HEK293T (cell line): Measurements from ENCODE around the gene ACOXL.

Source experiments
- BHLHE40 ChIP-seq: fragments of 450-650 bp; IDR thresholded peaks from 2 replicates; pipeline ENCODE4 v1.6.1; 2016; ENCODE audit warnings: mild to moderate bottlenecking, moderate library complexity, borderline replicate concordance
- FOXA1 ChIP-seq: fragments of 450-650 bp; IDR thresholded peaks from 2 replicates; pipeline ENCODE4 v1.6.1; 2016; ENCODE audit warnings: mild to moderate bottlenecking
- PKNOX1 ChIP-seq: fragments of 450-650 bp; IDR thresholded peaks from 2 replicates; pipeline ENCODE4 v1.6.1; 2016
- SP1 ChIP-seq: fragments of 450-650 bp; IDR thresholded peaks from 2 replicates; pipeline ENCODE4 v1.6.1; 2017
- SUZ12 ChIP-seq: fragments of 450-650 bp; IDR thresholded peaks from 2 replicates; pipeline ENCODE4 v1.6.1; 2016; ENCODE audit warnings: mild to moderate bottlenecking
- TARDBP ChIP-seq: fragments of 450-650 bp; IDR thresholded peaks from 2 replicates; pipeline ENCODE4 v1.6.1; 2016

- TF ChIP-seq TARDBP (no peak), SP1 (no peak), FOXA1 (no peak), SUZ12 (no peak), PKNOX1 (no peak), BHLHE40 (no peak)
These were observed 143.0 kb downstream of the ACOXL start for GRCh38 chr2:110875384-110875725.
